OCI-LY7 (cell line): Measurements from ENCODE around the gene WWOX. TPM values are rescaled to one million over a fixed set of nuclear protein-coding genes. Genes with fewer than 3 reads are reported as not detected.

Experiments
- BruUV-seq: library from RNA; stranded (reverse); fragments of 400-500 nt; replicated peaks from 2 replicates; lab custom pipeline; 2021; lab: Mats Ljungman, UMichigan
- CTCF ChIA-PET: fragments of 300-600 bp; sonication (Branson Sonifier 250); formaldehyde crosslinking; loops from one replicate; lab custom pipeline; 2022; ENCODE audit warnings: antibody characterized with exemption; ENCODE audit not compliant: unreplicated experiment; lab: Charles Lee
- POLR2A ChIA-PET: fragments of 300-600 bp; sonication (Branson Sonifier 250); formaldehyde crosslinking; loops from one replicate; lab custom pipeline; 2022; ENCODE audit warnings: antibody characterized with exemption; lab: Charles Lee
- DNase-seq: peaks from one replicate; pipeline ENCODE4 v3.0.0-alpha.2; 2015; ENCODE audit warnings: low spot score
- H2AFZ ChIP-seq: fragments of 200-600 bp; sonication (generic), shearing (Covaris generic); 2 replicates; pipeline ENCODE4 v1.6.1; 2014; ENCODE audit warnings: mild to moderate bottlenecking, antibody characterized with exemption, low read length, moderate library complexity
- H3K27ac ChIP-seq: fragments of 200-600 bp; sonication (generic); 2 replicates; pipeline ENCODE4 v1.5.1; 2014; ENCODE audit warnings: mixed run types, low read depth, mild to moderate bottlenecking, moderate library complexity, low read length, inconsistent platforms; ENCODE audit not compliant: poor library complexity, severe bottlenecking
- H3K36me3 ChIP-seq: fragments of 200-600 bp; sonication (generic); 2 replicates; pipeline ENCODE4 v1.6.1; 2014; ENCODE audit warnings: mild to moderate bottlenecking, antibody characterized with exemption, low read length, moderate library complexity, mixed read lengths; ENCODE audit not compliant: insufficient read depth
- H3K4me1 ChIP-seq: fragments of 200-600 bp; sonication (generic); 2 replicates; pipeline ENCODE4 v1.5.1; 2014; ENCODE audit warnings: mild to moderate bottlenecking, low read length; ENCODE audit not compliant: insufficient read depth, poor library complexity, severe bottlenecking
- H3K4me2 ChIP-seq: fragments of 200-600 bp; sonication (generic); 2 replicates; pipeline ENCODE4 v1.6.1; 2014; ENCODE audit warnings: mild to moderate bottlenecking, low read length
- H3K4me3 ChIP-seq: fragments of 200-600 bp; sonication (generic); 2 replicates; pipeline ENCODE4 v1.5.1; 2014; ENCODE audit warnings: mild to moderate bottlenecking, low read depth, low read length; ENCODE audit not compliant: poor library complexity, severe bottlenecking
- H3K79me2 ChIP-seq: fragments of 200-600 bp; sonication (generic); 2 replicates; pipeline ENCODE4 v1.6.1; 2016; ENCODE audit warnings: low read depth, mild to moderate bottlenecking, low read length, moderate library complexity, mixed read lengths; ENCODE audit not compliant: insufficient read depth
- H3K9me2 ChIP-seq: fragments of 200-600 bp; sonication (generic); 2 replicates; pipeline ENCODE4 v1.6.1; 2016; ENCODE audit warnings: mild to moderate bottlenecking, low read length, mixed read lengths; ENCODE audit not compliant: insufficient read depth
- H3K9me3 ChIP-seq: fragments of 200-600 bp; sonication (generic); 2 replicates; pipeline ENCODE4 v1.6.1; 2014; ENCODE audit warnings: mild to moderate bottlenecking, mixed run types, low read length, mixed read lengths
- H4K20me1 ChIP-seq: fragments of 200-600 bp; sonication (generic); 2 replicates; pipeline ENCODE4 v1.6.1; 2014; ENCODE audit warnings: mild to moderate bottlenecking, antibody characterized with exemption, low read length, moderate library complexity, mixed read lengths; ENCODE audit not compliant: insufficient read depth
- CTCF ChIP-seq: fragments of 200-600 bp; sonication (generic); conservative IDR thresholded peaks from 2 replicates; pipeline ENCODE4 v1.5.1; 2014; ENCODE audit warnings: mild to moderate bottlenecking, antibody characterized with exemption, low read length, moderate library complexity, mixed read lengths
- EZH2phosphoT487 ChIP-seq: fragments of 200-600 bp; sonication (generic); IDR thresholded peaks from 2 replicates; pipeline ENCODE4 v1.6.1; 2018; ENCODE audit warnings: low read depth, borderline replicate concordance, mild to moderate bottlenecking, mixed run types, antibody characterized with exemption, low read length, moderate library complexity, mixed read lengths
- intact Hi-C: fragments of 100-400 bp; cut with micrococcal nuclease; formaldehyde crosslinking; loops from one replicate; pipeline ENCODE4 v1.10.0; 2022; ENCODE audit not compliant: unreplicated experiment
- total RNA-seq, 2 experiments: library from RNA; depleted of rRNA in 1 of 2; stranded (reverse); fragments of >200 nt in 1 of 2; shearing (Covaris generic) in 1 of 2; gene quantifications; 2 replicates each; pipeline ENCODE4 v1.2.3, GENCODE V29; 2014 to 2022

WWOX gene
- total RNA-seq, 2 experiments from 2014 or later, result 40.2 to 47.6 TPM

- H3K36me3 ChIP-seq, result no peaks in the 10 kb centered on the region
- H3K4me3 ChIP-seq, result no peak overlapping the region
- H4K20me1 ChIP-seq, result no peaks in the 10 kb centered on the region
- no peak overlapping the region for H2AFZ ChIP-seq
- ChIA-PET POLR2A (no interaction called here), CTCF (no interaction called here)
- TF ChIP-seq CTCF, result no peak
- no peak for TF ChIP-seq EZH2phosphoT487
- H3K9me2 ChIP-seq, result no peaks in the 10 kb centered on the region
- H3K27ac ChIP-seq, result no peak overlapping the region
- no TSS peak for BruUV-seq
- no peaks in the 10 kb centered on the region for H3K4me1 ChIP-seq
- no peak for DNase-seq
- H3K79me2 ChIP-seq, result no peaks in the 10 kb centered on the region
- H3K4me2 ChIP-seq, result no peak overlapping the region
- H3K9me3 ChIP-seq, result no peaks in the 10 kb centered on the region
- intact Hi-C loops, result no loop called here
Measured at GRCh38 chr16:78278056-78278450, 178.6 kb downstream of the WWOX start.

- Histone ChIP-seq H2AFZ (no peak overlapping the region), H3K36me3 (no peaks in the 10 kb centered on the region), H3K79me2 (no peaks in the 10 kb centered on the region), H3K4me2 (no peak overlapping the region), H3K27ac (no peak overlapping the region), H3K4me1 (no peaks in the 10 kb centered on the region), H4K20me1 (no peaks in the 10 kb centered on the region), H3K4me3 (no peak overlapping the region), H3K9me2 (no peaks in the 10 kb centered on the region), H3K9me3 (no peaks in the 10 kb centered on the region)
- no TSS peak for BruUV-seq
- no peak for DNase-seq
- intact Hi-C loops, result no loop called here
- POLR2A ChIA-PET, result no interaction called here
- no peak for TF ChIP-seq EZH2phosphoT487
- CTCF ChIA-PET, result no interaction called here
Measured at GRCh38 chr16:78281115-78281514, 181.7 kb downstream of the WWOX start.

GRCh38 chr16:78283548-78284251, 184.2 kb downstream of the WWOX start:
- BruUV-seq, result no TSS peak
- no peaks in the 10 kb centered on the region for H4K20me1 ChIP-seq
- intact Hi-C loops, result no loop called here
- DNase-seq, result no peak
- H3K4me3 ChIP-seq, result no peak overlapping the region
- H3K36me3 ChIP-seq, result no peaks in the 10 kb centered on the region
- no peak overlapping the region for H3K4me2 ChIP-seq
- ChIA-PET CTCF (no interaction called here), POLR2A (no interaction called here)
- no peaks in the 10 kb centered on the region for H3K9me3 ChIP-seq
- H3K9me2 ChIP-seq, result no peaks in the 10 kb centered on the region
- no peak for TF ChIP-seq EZH2phosphoT487
- no peak for TF ChIP-seq CTCF
- H3K4me1 ChIP-seq, result no peaks in the 10 kb centered on the region
- no peaks in the 10 kb centered on the region for H3K79me2 ChIP-seq
- no peak overlapping the region for H3K27ac ChIP-seq
- H2AFZ ChIP-seq, result no peak overlapping the region
